OCI-M2 (cell line): ENCODE measurements around the gene UNC5B.

Experiments
- DNase-seq: peaks from one replicate; lab custom pipeline; 2025; ENCODE audit not compliant: unreplicated experiment; lab: John Stamatoyannopoulos, UW

Gene UNC5B

DNA sequence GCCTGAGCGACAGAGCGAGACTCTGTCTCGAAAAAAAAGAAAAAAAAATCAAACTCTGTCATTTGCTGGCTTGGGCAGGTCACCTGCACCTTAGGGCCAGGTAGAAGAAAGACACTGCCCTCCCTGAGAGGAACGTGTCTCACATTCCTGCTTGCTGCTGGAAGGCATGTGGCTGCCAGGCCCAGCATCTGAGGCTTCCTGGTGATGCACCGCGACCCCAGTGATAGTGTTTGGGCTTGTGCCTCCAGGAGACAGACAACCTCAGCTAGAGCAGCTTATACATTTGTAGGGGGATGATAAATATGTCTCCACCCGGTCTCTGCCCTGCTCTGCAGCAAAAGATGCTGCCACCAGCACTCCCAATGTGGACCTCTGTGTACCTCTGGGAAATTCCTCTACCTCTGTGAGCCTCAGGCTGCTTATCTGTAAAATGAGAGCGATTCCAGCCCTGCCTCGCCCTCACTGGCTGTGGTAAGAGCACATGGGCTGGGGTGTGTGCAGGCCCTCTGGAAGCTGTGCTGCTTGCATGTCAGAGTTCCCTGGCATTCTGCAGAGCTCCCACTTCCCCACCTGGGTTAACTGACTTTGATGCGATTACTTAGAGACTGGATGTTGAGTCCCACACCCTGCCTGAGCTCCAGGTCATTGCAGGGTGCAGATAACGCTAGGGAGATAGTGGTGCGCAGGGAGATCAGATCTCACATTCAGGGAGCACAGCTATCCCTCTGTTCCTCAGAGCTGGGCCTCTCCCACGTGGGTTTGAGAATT, 126.5 kb downstream of the UNC5B start:
- DNase-seq = no peak

GRCh38 chr10:71339796-71340589, 127.6 kb downstream of the UNC5B start:
- DNase-seq = no peak

DNA sequence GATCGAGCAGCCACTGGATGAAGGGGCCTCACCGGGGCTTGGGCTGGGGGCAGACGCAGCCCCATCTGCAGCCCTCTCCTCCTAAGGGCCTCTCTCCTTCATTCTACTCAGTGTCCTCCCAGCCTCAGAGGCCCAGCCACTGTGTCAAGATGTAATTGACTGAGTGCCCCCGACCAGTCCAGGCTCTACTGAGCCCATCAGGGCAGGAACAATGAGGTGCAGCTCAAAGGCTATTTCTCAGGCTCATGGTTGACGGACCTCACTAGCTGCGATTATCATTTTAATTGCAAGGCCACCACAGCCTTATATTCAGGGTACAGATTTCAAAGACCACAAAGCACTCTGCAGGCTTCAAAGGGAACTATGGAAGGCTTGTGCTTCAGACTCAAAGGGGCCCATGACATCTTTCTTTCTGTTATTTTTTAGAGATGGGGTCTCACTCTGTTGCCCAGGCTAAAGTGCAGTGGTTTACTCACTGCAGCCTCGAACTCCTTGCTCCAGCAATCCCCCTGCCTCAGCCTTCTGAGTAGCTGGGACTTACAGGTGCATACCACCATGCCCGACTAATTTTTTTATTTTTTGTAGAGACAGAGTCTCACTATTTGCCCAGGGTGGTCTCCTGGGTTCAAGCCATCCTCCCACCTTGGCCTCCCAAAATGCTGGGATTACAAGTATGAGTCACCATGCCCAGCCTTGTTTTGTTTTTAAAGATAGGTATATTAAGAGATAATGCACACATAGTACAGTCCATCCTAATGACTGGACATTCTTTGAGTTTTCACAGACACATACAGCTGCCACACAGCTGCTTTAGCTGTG, 130.4 kb downstream of the UNC5B start:
- DNase-seq = no peak

- no peak for DNase-seq
Measured at GRCh38 chr10:71343392-71343773, 131.0 kb downstream of the UNC5B start.

DNA sequence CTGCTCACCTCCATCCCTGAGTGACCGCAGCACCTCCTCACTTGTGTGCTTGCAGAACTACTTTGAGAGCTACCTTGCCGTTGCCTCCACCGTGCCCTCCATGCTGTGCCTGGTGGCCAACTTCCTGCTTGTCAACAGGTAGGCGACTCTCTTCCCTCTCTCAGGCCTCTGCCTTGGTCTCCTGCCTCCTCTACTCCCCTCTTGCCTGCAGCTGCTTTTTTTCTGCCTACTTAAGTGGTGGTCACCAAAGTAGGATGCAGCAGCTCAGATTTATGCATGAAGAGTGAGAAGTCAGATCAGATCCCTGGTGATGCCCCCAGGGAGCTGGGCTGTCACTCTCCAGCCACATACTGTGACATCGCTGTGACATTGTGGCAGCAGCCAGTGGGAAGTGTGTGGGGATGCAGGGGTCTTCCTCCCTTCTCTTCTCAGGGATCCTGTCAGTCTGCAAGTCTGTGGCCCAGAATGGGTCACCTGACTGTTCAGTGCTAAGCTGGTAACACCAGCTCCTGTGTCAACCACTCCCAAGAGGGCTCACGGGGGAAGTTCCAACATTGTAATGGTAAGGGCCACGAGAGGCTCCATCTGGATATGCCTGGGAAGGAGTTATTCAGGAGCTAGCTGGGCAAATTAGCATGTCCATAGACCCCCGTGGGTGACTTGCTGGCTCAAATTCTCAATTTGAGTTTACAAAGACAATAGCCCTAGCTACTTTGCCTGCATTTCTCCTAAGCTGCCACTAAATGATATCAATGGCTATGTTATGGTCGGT, 132.0 kb downstream of the UNC5B start:
- DNase-seq = no peak

GRCh38 chr10:71344993-71345480, 132.7 kb downstream of the UNC5B start:
- DNase-seq = no peak

DNA sequence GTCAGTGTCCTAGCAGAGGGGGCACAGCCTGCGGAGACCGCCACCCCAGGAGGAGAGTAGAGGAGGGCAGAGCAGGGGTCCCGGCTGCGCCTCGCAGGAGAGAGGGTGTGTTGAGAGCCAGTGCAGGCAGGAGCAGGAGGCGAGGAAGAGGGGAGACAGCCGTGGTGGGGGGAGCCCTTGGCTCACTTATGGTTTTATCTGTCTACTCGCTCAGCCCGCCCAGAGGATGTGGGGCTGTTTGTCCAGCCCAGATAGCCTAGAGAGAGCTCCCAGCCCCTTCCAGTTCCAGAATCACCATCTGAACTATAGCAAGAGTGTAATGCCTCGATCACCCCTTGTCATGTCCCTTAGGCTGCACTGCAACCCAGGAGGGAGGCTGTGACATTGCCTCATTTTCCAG, 133.3 kb downstream of the UNC5B start:
- no peak for DNase-seq

GRCh38 chr10:71346731-71347130, 134.4 kb downstream of the UNC5B start:
- DNase-seq = no peak

GRCh38 chr10:71347587-71348395, 135.4 kb downstream of the UNC5B start:
- no peak for DNase-seq

- DNase-seq = no peak
Measured at GRCh38 chr10:71348850-71349249, 136.5 kb downstream of the UNC5B start.

DNA sequence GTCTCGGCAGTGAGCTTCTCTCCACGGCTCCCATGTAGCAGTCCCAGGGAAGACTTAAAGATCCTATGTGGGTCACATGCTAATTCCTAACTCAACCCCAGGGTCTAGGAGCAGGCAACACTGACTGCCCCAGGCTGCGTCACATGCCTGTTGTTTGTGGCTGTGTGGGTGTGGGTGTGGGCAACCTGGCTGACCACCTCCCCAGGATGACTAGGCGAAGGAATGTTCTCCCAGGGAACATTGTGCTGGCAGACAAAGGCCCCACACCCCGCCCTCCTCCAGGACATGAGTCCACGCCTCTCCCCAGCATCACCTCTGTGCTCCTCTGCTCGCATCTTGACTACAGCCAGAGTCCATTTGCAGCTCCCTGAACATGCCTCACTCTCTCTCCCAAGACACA, 137.0 kb downstream of the UNC5B start:
- no peak for DNase-seq

DNA sequence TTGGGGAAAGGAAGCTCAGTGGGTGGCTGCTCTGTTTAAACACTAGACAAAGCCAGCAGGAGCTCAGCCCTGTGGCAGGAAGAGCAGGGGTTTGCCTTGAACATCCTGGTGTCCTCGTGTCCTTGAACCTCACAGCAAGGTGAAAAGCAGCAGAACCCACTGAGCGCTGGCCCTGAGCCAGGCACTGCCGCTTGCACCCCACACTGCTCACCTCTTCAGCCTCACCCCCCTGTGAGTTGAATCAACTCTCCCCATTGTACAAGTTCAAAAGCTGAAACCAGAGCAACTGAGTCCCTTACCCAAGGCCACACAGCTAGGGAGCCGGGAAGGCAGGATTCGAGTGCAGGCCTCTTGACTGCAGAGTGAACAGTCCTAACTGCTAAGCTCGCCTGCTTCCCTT, 138.7 kb downstream of the UNC5B start:
- DNase-seq = no peak

DNA sequence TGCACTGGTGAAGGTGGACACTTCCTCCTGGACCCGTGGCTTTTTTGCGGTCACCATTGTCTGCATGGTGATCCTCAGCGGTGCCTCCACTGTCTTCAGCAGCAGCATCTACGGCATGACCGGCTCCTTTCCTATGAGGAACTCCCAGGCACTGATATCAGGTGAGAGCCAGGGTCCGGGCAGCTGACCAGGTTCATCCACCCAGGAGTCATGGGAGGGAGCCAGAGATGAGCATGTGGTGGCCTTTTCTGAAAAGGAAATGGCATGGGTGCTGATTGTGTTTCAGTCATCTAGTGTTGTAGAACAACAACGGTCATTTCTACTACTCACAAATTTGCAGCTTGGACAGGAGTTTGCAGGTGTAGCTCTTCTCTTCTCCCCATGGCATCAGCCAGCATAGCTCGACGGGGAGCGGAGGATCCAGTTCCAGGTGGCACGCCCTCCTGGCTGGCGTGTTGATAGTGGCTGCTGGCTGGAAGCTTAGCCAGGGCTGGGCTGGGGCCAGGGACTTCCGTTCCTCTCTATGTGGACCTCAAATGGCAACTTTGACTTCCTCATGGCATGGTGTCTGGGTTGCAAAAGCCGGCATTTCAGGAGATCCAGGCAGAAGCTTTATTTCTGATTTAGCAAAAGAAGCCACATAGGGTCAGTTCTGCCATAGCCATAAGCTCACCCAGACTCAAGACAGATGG, 139.4 kb downstream of the UNC5B start:
- DNase-seq = no peak
